GM04503 (cell line): ENCODE measurements around the gene NSL1.
"Not testable (repeated sequence)": the region's sequence is repeated elsewhere in the genome, so short reads cannot be mapped to it uniquely, and the experiment has no call there.

ENCODE experiments used
- DNase-seq: peaks from one replicate; pipeline ENCODE4 v3.0.0-alpha.2; 2012; ENCODE audit warnings: low read depth

NSL1 gene

GRCh38 chr1:212749821-212750535 lies 41.6 kb downstream of the NSL1 start:
- DNase-seq: peak; percentile 31

DNA sequence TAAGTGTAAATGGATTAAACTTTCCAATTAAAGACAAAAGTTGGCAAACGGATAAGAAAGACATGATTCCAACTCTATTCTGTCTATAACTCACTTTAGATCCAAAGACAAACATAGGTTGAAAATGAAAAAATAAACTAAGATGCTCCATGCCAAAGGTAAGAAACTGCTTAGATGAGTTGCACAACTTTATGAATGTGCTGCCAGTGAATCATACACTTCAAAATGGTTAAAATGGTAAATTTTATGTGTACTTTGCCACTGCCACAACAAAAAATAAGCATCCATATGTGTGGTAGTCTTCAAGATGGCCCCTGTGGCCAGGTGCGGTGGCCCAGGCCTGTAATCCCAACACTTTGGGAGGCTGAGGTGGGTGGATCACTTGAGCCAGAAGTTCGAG lies 45.0 kb downstream of the NSL1 start:
- no peak for DNase-seq

DNA sequence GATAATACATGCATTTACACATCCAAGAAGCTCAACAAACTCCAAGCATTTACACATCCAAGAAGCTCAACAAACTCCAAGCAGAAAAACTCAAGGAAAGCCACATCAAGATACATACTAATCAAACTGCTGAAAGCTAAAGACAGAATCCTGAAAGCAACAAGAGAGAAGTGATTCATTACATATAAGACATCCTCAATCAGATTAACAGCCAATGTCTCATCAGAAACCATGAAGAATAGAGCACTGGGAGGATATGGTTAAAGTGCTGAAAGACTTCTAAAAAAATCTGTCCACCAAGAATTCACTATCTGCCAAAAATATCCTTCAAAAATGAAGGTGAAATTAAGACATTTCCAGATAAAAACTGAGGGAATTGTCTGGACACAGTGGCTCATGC lies 46.3 kb downstream of the NSL1 start:
- DNase-seq: no peak

DNA sequence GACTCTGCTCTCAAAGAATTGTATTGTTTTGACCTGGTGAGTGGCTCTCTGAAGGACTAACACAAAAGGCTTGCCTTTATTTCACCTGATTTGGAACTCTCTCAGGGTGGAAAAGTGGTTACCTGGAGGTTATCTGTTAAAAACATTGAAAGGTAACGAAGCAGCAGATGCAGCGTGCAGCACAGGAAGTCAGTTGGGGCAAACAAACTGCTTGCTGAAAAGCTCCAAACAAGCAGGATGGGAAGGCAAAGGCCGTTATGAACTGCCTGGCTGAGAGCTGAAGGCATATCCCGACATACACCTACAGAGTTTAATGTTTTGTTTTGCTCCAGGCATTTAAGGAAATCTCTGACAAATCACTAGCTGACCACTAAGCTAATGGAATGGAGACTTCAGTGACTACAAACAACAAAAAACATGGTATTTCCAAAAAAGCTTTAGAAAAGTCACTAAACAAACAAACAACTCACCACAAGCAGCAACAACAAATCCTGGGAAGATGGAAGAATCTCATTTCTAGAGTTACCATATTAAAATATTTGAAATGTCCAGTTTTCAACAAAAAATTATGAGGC lies 47.6 kb downstream of the NSL1 start:
- no peak for DNase-seq

DNA sequence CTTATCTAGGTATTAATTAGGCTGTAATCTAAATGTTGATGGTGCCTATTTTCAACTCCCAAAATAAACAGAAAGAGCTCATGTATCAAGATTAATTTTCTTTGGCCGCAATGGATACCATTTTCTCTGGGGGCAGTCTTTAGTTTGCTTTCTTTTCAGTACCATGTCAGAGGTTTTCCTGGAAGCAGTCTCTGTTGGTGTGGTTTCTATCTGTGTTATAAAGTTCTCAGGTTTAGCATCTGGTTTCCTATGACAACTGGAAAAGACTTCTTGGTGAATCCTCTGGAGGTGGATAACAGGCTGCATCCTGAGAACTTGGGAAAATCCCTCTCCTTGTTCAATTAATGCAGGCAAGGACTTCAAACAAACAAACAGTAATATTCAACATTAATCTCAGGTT lies 53.2 kb downstream of the NSL1 start:
- no peak for DNase-seq

DNA sequence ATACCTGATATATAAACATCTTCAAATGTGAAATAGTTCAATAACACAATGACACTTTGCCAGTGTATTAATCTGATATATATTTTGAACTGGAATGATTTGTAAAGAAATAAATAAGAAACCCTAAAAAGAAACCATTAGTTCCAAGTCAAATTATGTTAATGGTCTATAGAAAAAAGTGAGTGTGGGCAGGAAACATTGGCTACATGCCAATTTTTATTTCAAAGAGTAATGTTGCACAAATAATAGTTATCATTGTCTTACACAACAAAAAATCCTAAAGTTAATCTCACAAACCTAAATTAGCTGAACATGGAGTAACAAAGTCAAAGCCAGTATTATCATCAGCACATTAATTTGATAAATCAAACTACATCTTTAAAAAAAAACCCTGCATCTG lies 54.0 kb downstream of the NSL1 start:
- no peak for DNase-seq

DNA sequence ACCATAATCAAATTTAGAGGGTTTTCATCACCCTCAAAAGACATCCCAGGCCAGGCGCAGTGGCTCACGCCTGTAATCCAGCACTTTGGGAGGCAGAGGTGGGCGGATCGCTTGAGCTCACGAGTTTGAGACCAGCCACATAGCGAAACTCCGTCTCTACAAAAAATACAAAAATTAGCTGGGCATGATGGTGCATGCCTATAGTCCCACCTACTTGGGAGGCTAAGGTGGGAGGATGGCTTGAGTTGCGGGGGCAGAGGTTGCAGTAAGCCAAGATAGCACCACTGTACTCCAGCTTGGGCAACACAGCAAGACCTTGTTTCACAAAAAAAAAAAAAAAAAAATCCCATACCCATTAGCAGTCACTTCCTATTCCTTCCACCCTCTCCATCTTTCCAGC lies 58.5 kb downstream of the NSL1 start:
- no peak for DNase-seq

- no peak for DNase-seq
These were observed 59.9 kb downstream of the NSL1 start for GRCh38 chr1:212731630-212732029.

DNA sequence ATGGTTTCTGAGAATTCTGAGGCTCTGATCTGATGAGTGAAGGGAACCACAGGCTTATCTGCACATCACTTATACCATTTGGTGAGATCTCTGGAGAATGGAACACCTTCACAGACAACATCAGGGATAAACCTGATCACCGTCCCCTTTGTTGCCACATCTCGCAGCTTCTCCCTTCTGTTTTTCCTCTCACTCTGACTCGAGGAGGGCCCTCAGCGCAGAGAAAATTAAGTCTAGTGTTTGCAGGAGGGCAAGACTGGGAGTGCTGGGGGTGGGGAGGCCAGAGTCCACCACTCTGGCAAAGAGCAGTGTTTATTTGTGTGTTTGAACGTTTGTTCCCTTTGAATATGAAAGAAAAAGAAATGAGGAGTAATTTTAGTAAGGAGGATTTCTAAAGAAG lies 63.0 kb downstream of the NSL1 start:
- DNase-seq: no peak

GRCh38 chr1:212727386-212728181 lies 64.0 kb downstream of the NSL1 start:
- peak; percentile 37 for DNase-seq

GRCh38 chr1:212724679-212725078 lies 66.9 kb downstream of the NSL1 start:
- DNase-seq: not testable (repeated sequence)

GRCh38 chr1:212722270-212722957 lies 69.2 kb downstream of the NSL1 start:
- DNase-seq: no peak

DNA sequence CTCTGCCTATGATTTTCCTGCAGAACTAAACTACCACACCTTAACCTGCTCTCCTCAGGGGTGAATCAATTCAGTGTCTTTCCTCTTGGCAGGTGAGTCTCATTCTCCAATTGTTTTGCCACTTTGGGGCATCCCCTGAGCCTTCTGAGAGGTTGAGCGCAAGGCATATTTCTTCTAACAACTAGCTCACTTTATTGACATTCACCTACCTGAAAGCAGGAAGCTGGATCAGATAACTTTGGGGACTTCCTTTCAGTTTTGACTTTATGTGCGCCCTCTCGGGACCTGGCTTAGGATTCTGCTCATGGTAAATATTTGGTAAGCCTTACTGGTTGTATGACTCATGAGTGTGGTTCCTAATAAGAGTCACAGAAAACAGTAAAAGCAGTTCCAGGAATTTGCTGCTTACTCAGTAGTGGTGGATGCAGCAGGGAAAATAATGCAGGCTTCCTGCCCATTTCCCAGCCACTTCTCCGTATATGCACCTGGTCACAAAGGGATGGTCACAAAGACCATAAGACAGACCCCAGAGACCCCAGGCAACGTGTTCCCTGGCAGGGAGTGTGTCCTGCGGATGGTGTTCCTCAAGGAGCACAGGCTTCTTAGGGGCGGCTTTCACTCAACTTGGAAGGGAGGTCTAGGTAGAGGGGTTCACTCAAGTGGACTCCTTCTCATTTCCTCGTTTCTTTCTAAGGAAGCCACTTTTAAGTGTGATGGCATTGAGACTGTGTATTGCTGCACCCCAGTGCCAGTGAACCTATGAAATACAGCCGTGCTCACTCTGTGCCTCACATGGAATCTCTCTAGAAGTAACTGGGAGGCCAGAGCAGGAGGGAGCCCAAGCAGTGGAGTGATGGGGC lies 70.0 kb downstream of the NSL1 start:
- peak; percentile 61 for DNase-seq

DNA sequence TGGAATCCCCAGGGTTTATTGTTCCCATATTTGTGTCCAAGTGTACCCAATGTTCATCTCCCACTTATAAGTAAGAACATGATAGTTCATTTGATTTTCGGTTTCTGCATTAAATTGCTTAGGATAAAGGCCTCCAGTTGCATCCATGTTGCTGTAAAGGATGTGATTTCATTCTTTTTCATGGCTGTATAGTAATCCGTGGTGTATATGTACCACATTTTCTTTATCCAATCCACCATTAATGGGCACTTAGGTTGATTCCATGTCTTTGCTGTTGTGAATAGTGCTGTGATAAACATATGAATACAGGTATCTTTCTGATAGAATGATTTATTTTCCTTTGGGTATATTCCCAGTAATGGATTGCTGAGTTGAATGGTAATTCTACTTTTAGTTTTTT lies 71.9 kb downstream of the NSL1 start:
- no peak for DNase-seq

GRCh38 chr1:212718499-212718898 lies 73.1 kb downstream of the NSL1 start:
- DNase-seq: no peak

- no peak for DNase-seq
These were observed 75.4 kb downstream of the NSL1 start for GRCh38 chr1:212716161-212716560.

DNA sequence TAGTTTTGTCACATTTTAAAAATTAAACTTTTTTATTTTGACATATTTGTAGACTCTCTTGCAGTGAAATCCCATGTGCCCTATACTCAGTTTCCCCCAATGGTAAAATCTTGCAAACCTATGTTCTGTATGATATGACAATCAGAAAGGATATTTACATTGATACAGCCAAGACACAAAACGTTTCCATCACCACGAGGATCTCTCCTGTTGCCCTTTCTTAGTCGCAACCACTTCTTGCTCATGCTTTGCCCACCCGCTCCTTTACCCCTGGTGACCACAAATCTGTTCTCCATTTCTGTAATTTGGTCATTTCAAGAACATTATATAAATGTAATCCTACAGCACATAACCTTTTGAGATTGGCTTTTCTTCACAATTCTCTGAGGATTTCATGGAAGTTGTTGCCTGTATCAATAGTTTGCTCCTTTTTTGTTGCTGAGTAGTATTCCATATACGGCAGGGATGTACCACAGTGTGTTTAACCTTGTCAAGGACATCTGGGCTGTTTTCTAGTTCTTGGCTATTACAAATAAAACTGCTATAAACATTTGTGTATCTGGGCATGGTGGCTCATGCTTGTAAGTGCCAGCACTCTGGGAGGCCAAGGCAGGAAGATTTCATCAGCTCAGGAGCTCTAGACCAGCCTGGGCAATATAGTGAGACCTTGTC lies 78.0 kb downstream of the NSL1 start:
- no peak for DNase-seq

GRCh38 chr1:212712451-212713303 lies 78.9 kb downstream of the NSL1 start:
- DNase-seq: peak; percentile 75

GRCh38 chr1:212711974-212712373 lies 79.6 kb downstream of the NSL1 start:
- DNase-seq: not testable (repeated sequence)

DNA sequence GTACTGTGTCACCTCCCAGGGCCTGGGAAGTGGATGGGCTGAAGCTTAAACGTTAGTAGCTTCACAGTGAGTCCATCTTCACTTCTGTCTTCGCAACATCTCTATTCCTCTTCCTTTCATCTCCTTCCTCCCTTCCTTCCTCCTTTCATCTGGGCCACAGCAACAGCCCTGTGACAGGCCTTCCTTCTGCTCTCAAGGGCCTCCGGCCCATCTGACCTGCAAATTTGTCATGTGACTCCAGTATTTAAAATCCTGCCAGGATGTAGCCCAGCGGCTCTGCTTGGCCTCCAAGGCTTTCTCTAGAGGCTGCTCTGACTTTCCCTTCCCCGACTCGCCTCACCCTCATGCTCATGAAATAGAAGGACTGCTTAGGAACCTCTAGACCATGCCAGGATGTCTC lies 81.0 kb downstream of the NSL1 start:
- no peak for DNase-seq
